Astrocyte of the cerebellum (primary cell): ENCODE measurements around the gene HSFX1.
"Not testable (repeated sequence)": the region's sequence is repeated elsewhere in the genome, so short reads cannot be mapped to it uniquely, and the experiment has no call there.

Source experiments
- DNase-seq: peaks from one replicate; pipeline ENCODE4 v3.0.0-alpha.2; 2011; ENCODE audit warnings: low read depth
- H3K4me3 ChIP-seq: 2 replicates; pipeline ENCODE4 v1.5.1; 2011; ENCODE audit warnings: mild to moderate bottlenecking, low read depth, low read length, moderate library complexity
- in situ Hi-C: cut with HindIII; loops from 2 replicates; pipeline ENCODE4 v1.10.0; 2017; ENCODE audit warnings: low sequenced_read_pairs
- TF ChIP-seq, protein P1 (sequence below): IDR thresholded peaks from 2 replicates; pipeline ENCODE4 v1.5.1; 2012; ENCODE audit warnings: low read length, low read depth, moderate library complexity, mild to moderate bottlenecking; ENCODE audit errors: missing control alignments

HSFX1 gene, protein sequence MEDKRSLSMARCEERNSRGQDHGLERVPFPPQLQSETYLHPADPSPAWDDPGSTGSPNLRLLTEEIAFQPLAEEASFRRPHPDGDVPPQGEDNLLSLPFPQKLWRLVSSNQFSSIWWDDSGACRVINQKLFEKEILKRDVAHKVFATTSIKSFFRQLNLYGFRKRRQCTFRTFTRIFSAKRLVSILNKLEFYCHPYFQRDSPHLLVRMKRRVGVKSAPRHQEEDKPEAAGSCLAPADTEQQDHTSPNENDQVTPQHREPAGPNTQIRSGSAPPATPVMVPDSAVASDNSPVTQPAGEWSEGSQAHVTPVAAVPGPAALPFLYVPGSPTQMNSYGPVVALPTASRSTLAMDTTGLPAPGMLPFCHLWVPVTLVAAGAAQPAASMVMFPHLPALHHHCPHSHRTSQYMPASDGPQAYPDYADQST

DNA sequence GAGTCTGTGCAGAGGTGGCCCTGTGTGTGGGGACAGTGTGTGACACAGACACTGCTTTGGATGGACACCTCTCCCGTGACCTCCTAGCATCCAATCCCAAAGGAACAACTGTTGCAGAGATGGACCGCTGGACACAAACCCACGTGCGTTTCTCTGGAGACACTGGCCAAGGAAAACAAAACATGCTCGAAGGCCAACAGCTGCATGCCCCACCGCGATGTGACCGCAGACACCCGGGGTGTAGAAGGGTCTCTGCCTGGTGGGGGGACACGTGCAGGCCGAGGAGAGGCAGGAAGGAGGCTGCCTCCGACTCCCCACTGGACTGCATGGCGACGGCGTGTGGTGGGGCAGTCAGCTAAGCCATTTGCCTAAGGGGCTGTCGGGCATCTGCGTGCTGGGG lies at the start of gene HSFX1:
Gene HSFX1, plus strand, starts transcription at position 301 of the 400 bp plus-strand sequence. CDS start 614 bp downstream, outside the sequence.
- in situ Hi-C loops, DNase-seq, H3K4me3 ChIP-seq: not testable (repeated sequence)

DNA sequence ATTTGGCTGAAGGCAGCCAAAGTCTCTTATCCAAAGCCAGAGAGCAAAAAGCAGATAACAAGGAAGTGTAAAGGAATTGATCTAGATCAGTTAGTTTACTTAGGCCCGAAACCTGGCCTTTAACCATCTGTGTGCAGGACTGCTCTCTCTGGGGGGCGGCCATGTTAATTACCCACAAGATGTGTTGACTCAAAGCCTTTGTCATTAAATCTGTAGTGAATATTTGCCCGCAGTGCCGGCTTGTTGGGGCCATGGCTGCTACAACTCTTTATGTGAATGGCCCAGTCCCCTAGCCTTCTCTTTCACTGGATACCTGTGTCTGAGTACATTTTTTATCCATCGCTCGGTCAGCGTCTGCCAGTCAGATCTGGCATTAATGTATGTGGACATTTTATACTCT lies 46.6 kb upstream of the HSFX1 start:
- DNase-seq, in situ Hi-C loops, H3K4me3 ChIP-seq: not testable (repeated sequence)

DNA sequence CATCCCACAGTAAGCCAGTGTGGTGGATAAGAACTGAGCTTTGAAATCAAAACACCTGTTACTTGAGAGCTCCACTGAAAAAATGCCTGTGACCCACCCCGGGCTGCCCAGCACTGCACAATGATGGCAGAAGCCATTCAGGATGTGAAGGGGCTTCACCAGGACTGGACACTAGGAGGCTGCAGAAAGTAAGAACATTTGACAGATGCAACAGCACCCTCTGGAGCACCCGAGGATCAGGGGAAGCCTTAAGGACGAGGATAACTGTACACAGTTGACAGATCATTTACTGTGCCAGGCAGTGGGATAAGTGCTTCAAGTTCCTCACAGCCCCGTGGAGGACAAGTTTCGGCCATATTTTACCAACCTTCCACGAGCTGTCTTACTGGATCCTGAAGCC lies 31.6 kb upstream of the HSFX1 start:
- DNase-seq, in situ Hi-C loops, H3K4me3 ChIP-seq: not testable (repeated sequence)

DNA sequence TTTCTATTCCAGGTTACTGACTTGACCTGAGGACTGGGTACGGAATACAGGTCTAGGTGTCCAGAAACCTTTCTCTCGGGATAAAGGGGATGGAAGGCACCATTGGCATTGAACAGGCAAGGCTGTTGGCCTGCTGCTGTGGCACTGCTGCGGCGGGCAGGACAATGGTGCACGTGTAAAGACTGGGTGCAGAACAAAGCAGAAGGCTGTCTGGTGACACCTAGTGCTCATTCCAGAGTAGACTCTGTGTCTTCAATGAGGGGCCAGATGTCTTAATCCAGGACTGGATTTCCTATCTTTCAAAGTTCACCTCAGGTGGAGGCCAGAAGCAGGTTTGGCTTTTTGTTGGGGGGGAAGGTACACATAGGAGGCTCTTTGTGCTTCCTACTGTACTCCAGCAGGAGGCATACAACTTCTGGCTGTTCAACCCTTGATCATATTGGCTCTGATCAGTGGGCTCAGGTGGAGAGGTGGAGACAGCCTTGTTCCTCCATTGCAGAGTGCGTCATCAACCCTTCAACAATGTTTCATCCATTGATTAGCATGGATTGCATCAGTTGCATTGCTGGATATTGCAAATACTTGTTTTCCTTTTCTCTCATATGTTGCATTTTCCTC lies 27.4 kb upstream of the HSFX1 start:
- DNase-seq, in situ Hi-C loops, H3K4me3 ChIP-seq: not testable (repeated sequence)

DNA sequence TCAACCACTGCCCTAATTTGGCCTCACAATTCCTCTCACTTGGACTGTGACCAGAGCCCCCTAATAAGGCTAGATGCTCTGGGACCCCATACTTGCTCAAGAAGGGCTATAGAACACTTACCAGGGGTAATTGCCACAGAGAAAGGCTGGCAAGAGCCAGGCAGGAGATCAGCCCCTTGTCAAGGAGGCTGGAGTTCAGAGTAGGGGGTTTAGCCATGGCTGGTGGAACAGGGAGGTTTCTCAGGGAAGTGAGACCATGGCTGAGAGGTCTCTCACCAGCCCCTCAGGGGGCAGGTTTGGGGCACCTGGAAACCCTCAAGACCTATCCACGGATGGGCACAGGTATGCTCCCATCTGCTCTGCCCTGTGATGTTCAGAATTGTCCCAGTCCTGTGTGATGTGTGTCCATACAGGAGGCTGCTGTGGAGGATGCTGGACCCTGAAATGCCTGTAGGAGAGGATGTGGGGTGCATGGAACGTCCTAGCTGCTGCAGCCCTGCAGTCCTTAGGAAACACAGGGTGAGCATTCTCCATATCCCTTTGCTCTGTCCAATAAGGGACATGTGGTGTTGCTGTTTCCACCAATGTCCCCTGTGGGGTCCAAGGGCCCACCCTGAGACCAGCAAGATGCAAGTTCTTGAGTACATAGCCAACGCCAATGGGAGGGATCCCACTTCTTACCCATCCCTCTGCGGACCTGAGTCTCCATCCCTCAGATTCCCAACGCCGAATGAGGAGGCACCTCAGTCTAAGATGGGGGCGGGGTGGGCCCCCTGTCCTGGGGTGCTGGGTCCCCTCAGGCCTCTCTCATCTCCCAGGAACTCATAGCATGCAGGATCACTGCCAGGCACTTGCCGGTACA lies 16.4 kb upstream of the HSFX1 start:
- DNase-seq, result no peak
- in situ Hi-C loops, result no loop called here
- no peak overlapping the region for H3K4me3 ChIP-seq
- TF ChIP-seq, protein P1, sequence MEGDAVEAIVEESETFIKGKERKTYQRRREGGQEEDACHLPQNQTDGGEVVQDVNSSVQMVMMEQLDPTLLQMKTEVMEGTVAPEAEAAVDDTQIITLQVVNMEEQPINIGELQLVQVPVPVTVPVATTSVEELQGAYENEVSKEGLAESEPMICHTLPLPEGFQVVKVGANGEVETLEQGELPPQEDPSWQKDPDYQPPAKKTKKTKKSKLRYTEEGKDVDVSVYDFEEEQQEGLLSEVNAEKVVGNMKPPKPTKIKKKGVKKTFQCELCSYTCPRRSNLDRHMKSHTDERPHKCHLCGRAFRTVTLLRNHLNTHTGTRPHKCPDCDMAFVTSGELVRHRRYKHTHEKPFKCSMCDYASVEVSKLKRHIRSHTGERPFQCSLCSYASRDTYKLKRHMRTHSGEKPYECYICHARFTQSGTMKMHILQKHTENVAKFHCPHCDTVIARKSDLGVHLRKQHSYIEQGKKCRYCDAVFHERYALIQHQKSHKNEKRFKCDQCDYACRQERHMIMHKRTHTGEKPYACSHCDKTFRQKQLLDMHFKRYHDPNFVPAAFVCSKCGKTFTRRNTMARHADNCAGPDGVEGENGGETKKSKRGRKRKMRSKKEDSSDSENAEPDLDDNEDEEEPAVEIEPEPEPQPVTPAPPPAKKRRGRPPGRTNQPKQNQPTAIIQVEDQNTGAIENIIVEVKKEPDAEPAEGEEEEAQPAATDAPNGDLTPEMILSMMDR, result no peak

DNA sequence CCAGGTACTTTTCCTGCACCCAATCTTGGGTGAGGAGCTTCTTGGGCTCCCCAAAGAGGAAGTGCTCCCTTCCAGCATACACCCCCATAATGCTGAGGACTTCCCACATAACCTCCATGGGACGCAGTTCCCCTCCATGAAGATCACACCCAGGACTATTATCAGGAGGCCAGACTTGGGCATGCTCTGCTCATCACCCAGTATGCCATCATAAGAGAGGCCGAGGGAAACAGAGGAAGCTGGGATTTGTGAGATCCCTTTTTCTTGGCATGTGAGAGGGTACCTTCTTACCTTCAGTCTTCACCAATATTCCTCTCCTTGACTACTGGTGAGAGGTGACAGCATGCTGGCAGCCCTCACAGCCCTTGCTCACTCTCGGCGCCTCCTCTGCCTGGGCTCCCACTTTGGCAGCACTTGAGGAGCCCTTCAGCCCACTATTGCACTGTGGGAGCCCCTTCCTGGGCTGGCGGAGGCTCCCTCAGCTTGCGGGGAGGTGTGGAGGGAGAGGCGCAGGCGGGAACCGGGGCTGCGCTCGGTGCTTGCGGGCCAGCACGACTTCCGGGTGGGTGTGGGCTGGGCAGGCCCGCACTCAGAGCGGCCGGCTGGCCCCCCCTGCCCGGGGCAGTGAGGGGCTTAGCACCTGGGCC lies 15.7 kb upstream of the HSFX1 start:
- TF ChIP-seq, protein P1, result no peak
- no peak for DNase-seq

DNA sequence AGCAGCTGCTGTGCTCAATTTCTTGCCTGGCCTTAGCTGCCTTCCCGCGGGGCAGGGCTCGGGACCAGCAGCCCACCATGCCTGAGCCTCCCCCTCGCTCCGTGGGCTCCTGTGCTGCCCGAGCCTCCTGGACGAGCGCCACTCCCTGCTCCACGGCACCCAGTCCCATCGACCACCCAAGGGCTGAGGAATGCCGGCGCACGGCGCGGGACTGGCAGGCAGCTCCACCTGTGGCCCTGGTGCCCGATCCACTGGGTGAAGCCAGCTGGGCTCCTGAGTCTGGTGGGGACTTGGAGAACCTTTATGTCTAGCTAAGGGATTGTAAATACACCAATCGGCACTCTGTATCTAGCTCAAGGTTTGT lies 15.2 kb upstream of the HSFX1 start:
- in situ Hi-C loops, H3K4me3 ChIP-seq, DNase-seq: not testable (repeated sequence)

More for the DNA sequence above, 15.7 kb upstream of the HSFX1 start:
- H3K4me3 ChIP-seq, result no peak overlapping the region
- in situ Hi-C loops, result no loop called here

DNA sequence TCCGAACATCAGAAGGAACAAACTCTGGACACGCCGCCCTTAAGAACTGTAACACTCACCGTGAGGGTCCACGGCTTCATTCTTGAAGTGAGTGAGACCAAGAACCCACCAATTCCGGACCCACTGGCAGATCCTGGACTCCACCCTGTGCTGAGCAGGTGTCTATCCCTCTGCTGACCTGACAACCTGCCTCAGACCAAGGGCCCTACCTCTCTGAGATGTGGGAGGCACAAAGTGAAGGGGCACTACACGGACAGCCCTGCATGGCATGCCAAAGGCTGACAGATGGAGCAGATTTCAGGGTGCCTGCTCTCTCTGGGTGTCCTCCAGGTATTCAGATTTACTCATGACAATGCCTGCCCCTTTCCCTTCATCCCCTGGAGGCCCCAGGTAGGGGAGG lies 14.0 kb upstream of the HSFX1 start:
- in situ Hi-C loops, result no loop called here
- H3K4me3 ChIP-seq, result no peak overlapping the region
- DNase-seq, result no peak
- TF ChIP-seq, protein P1, result no peak
